Anterior cingulate cortex (tissue), 58 donors: ENCODE data around the gene KIAA0040.

ENCODE experiments used
- DNase-seq, 58 donors: peaks; one replicate each; lab custom pipeline; 2025; lab: John Stamatoyannopoulos, UW

The KIAA0040 gene

GRCh38 chr1:175192630-175193526, at the start of gene KIAA0040:
TSS of gene KIAA0040 (minus strand) at chr1:175192776. CDS start at chr1:175161013, 31,763 bp downstream.
- peak in 7 of 58 donors; percentile 5 to 47 (median 25) for DNase-seq

- no peak for DNase-seq
These were observed 44.8 kb upstream of the KIAA0040 start for GRCh38 chr1:175237389-175237788.

GRCh38 chr1:175234639-175235038, 42.1 kb upstream of the KIAA0040 start:
- DNase-seq = no peak

DNA sequence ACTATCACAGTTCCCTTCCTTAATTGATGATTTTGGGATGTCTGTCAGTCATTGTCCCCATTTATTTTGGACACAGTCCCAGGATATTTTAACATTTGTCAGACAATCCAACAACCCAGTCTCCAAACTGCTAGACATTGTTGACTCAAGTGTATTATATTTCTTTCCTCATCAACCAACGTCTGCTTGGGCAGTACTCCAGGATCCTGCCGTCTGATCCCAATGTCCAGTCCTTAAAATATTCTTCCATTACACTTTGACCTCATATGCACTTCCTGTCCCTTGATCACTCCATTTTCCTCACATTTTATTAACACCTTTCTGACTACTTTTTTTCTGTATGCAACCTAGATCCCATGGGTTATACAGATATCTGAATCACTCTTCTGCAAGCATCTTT, 39.8 kb upstream of the KIAA0040 start:
- no peak for DNase-seq

GRCh38 chr1:175225805-175226129, 33.2 kb upstream of the KIAA0040 start:
- no peak for DNase-seq

DNA sequence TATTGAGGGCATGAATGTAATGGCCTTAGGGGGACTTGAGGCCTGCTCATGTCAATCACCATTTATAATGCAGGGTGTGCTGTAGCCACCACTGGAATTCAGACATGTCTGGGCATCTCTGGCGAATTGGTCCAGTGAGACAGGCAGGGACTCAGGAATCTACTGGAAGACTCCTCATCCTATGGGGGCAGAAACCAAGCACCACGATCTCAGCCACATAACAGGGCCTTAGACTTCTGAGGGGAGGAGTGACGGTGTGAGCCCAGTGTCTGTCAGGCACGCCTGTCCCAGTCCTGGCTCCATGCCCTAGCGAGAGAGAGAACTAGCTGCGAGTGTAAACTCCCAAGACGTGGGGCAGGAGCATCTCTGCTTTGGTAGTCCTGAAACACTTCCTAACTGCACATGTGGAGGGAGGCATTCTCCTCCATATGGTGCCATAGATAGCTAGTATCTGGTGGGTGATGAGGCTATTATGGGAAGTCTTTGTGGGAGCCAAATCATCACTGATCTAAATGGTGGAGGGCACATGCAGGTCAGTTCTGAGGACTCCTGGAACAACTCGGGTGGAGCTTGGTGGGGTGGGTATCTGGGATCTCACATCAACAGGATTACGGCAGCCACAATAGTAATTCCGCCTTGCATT, 29.8 kb upstream of the KIAA0040 start:
- DNase-seq = no peak

- DNase-seq = no peak
These were observed 29.1 kb upstream of the KIAA0040 start for GRCh38 chr1:175221557-175222175.

- no peak for DNase-seq
These were observed 28.4 kb upstream of the KIAA0040 start for GRCh38 chr1:175220853-175221556.

GRCh38 chr1:175219774-175220173, 27.2 kb upstream of the KIAA0040 start:
- DNase-seq = no peak

DNA sequence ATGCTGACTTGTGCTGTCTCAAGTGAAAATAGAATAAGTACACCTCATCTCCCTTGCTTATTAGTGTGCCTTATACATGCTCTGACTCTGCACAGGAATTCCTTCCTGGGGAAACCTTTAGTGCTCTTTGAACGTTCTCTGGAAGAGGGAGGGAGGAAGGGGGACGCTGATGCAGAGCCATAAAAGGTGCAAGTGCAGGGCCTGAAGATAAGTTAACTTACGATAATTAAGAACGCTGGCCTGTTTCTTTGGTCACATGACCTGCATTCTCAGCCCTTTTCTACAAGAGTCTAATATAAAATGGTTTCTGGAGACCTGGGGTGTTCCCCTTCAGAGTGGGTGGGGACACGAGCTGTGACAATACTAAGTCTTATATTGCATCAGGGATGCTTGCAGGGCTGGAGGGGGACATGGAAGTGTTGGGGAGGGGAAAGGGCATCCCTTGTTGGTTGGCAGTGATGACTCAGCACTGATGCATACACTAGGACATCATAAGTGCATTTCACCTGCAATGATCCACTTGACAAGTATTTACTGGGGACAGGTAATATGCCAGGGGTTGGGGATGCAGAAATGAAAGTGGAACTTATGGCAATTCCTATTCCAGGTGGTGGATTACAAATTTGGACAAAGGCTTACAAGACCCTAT, 26.3 kb upstream of the KIAA0040 start:
- DNase-seq = no peak

GRCh38 chr1:175217721-175218531, 25.4 kb upstream of the KIAA0040 start:
- no peak for DNase-seq

GRCh38 chr1:175216444-175216843, 23.9 kb upstream of the KIAA0040 start:
- DNase-seq = no peak

DNA sequence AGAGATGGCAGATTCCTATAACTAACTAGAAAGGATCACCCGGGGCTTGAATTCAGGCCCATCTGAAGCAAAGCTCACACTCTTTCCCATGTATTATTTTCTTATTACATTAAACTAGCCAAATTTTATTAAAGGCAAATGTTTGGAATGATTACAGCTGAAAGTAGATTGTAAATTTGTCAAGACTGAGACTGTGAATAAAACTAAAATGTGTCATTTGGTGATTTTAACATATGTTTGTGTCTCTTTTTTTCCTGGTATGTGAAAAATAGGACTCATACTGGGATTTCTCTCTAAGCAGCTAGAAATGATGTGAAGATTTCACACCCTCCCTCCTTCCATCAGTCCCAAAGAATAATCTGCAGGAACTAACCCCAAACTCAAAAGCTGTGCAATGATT, 19.1 kb upstream of the KIAA0040 start:
- DNase-seq = no peak

DNA sequence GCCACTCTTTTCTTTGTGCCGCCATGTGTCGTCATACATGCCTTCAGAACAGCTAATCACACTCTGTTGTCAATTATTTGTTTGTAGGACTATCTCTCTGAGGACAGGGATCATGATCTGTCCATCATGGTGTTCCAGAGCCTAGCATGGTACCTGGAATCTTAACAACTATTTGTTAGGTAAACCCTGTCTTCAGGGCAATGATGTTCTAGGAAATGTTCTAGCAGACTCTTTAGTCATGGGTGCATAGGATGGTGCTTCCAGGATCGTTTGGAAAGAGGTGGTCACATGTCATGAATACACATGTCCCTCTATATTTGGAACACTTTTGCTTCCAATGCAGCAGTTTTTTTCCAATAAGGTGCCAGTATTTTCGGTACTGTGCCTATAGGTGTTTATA, 18.2 kb upstream of the KIAA0040 start:
- no peak for DNase-seq

DNA sequence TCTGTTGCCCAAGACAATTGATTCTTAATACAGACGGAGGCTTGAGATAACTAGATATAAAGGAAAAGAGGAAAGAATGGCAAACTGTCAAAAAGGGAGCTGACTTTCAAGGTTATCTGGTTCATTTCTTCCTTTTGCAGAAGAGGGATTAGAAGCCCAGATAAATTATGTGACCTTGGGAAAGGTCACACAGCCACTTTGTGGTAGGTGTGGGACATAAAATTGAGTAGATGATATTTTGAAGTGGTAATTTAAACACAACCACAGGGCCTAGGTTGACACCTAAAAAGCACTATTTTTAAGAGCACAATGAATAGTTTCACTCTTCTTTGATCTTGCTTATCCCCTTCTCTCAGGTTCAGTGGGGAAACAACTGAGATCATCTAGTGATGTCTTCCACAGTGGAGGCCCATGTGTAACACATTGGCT, 16.9 kb upstream of the KIAA0040 start:
- no peak for DNase-seq

GRCh38 chr1:175208773-175209492, 16.4 kb upstream of the KIAA0040 start:
- DNase-seq = no peak

DNA sequence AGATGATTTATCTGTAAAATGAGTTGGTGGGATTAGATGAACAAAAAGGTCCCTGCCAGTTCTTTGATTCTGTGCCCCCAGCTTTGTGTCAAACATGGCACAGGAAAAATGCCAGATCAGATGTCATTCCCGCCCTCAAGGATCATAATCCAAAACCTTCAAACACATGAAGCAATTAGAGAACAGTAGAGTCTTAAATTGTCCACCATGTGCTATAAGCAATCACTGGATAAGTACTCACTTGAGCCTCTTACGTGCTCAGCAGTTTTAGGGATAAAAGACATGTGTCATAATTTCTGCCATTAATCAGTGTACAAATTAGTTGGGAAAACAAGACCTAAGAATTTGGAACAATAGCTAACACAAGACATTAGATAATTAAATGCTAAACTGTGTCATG, 15.4 kb upstream of the KIAA0040 start:
- no peak for DNase-seq

DNA sequence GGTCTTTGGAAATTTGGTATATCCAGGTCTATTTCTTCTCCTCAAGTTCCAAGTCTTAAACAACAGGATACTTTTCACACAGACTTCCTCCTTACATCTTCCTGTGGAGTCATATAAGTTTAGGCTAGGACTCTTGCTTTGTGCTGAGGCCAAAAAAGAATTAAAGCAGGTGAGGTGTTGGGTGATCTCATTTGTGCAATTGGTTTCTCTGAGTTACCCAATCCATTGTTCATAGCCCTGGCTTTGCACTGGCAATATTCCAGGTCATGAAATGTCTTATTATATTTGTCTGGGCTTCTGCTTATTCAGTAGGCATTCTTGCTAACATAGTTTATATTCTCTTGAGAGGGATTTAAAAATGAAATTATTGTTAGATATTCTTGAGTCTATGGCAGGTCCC, 14.1 kb upstream of the KIAA0040 start:
- no peak for DNase-seq

DNA sequence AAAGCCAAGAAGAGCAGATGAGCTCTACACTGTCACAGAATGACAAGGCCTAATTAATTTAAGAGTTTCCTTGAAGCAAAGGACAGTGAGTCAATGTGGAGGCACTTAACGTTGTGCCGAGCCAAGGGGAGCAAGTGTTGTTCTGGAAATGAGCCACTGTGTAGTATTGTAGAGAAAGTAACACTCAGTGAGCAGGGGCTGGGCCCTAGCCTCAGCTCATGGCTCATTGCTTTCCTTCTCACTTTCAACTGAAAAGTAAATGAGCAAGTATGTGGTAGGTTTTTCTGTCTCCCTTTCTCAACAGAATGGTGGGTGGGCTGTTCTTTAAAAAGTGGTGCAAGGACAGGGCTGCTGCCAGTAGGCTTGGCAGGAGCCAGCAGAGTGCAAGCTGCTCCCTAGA, 11.8 kb upstream of the KIAA0040 start:
- DNase-seq = peak in 21 of 58 donors; percentile 6 to 66 (median 27)
